SK-N-SH treated with all-trans-retinoic acid at 6 μM for 48 hours (cell line): ENCODE results near the gene KIAA1549.

Experiments
- ATAC-seq: fragments of 200-7000 bp; cut with Tn5 transposase; 3 replicates; pipeline ENCODE4 v1.9.1; 2020; ENCODE audit warnings: mild to moderate bottlenecking, moderate library complexity
- ARNTL ChIP-seq: fragments of 450-650 bp; formaldehyde crosslinking; IDR thresholded peaks from 2 replicates; pipeline ENCODE4 v1.5.0; 2020; ENCODE audit warnings: low read depth, mild to moderate bottlenecking, moderate library complexity, borderline replicate concordance
- BACH2 ChIP-seq: fragments of 250-450 bp; sonication (Bioruptor Pico); IDR thresholded peaks from 2 replicates; pipeline ENCODE4 v1.9.0; 2021; ENCODE audit warnings: mild to moderate bottlenecking, borderline replicate concordance
- CREB5 ChIP-seq: fragments of 250-450 bp; sonication (Bioruptor Pico); IDR thresholded peaks from 2 replicates; pipeline ENCODE4 v1.5.1; 2020; ENCODE audit warnings: low read depth, mild to moderate bottlenecking, moderate library complexity
- CSDC2 ChIP-seq: fragments of 250-450 bp; sonication (Bioruptor Pico); IDR thresholded peaks from 2 replicates; pipeline ENCODE4 v1.5.0; 2020; ENCODE audit warnings: mild to moderate bottlenecking, moderate library complexity
- ESRRG ChIP-seq: fragments of 250-450 bp; sonication (Bioruptor Pico); IDR thresholded peaks from 2 replicates; pipeline ENCODE4 v1.6.1; 2021; ENCODE audit warnings: mild to moderate bottlenecking
- GLIS3 ChIP-seq: fragments of 250-450 bp; sonication (Bioruptor Pico); IDR thresholded peaks from 2 replicates; pipeline ENCODE4 v1.5.0; 2020; ENCODE audit warnings: mild to moderate bottlenecking, moderate library complexity
- ISL1 ChIP-seq: fragments of 250-450 bp; sonication (Bioruptor Pico); IDR thresholded peaks from 2 replicates; pipeline ENCODE4 v2.1.2; 2022; ENCODE audit warnings: mild to moderate bottlenecking, moderate library complexity
- OSR1 ChIP-seq: fragments of 250-450 bp; sonication (Bioruptor Pico); IDR thresholded peaks from 2 replicates; pipeline ENCODE4 v1.8.0; 2022; ENCODE audit warnings: moderate library complexity, mild to moderate bottlenecking, inconsistent platforms
- PPARA ChIP-seq: fragments of 250-450 bp; sonication (Bioruptor Pico); IDR thresholded peaks from 2 replicates; pipeline ENCODE4 v1.5.0; 2020; ENCODE audit warnings: mild to moderate bottlenecking, borderline replicate concordance
- SNAI2 ChIP-seq: fragments of 250-450 bp; sonication (Bioruptor Pico); IDR thresholded peaks from 2 replicates; pipeline ENCODE4 v1.5.0; 2020; ENCODE audit warnings: mild to moderate bottlenecking, moderate library complexity
- TCF4 ChIP-seq: fragments of 250-450 bp; sonication (Bioruptor Pico); IDR thresholded peaks from 2 replicates; pipeline ENCODE4 v1.8.0; 2021; ENCODE audit warnings: mild to moderate bottlenecking, moderate library complexity, borderline replicate concordance
- TOX ChIP-seq: fragments of 250-450 bp; sonication (Bioruptor Pico); IDR thresholded peaks from 2 replicates; pipeline ENCODE4 v1.8.0; 2021; ENCODE audit warnings: mild to moderate bottlenecking, moderate library complexity, borderline replicate concordance
- ZC3H10 ChIP-seq: fragments of 250-450 bp; sonication (Bioruptor Pico); IDR thresholded peaks from 2 replicates; pipeline ENCODE4 v1.5.1; 2021; ENCODE audit warnings: mild to moderate bottlenecking, moderate library complexity
- ZFP3 ChIP-seq: fragments of 250-450 bp; sonication (Bioruptor Pico); IDR thresholded peaks from 2 replicates; pipeline ENCODE4 v1.5.0; 2020; ENCODE audit warnings: mild to moderate bottlenecking, moderate library complexity
- ZFP30 ChIP-seq: fragments of 450-650 bp; formaldehyde crosslinking; IDR thresholded peaks from 2 replicates; pipeline ENCODE4 v1.5.0; 2022; ENCODE audit warnings: mild to moderate bottlenecking, moderate library complexity
- ZNF565 ChIP-seq: fragments of 450-650 bp; formaldehyde crosslinking; conservative IDR thresholded peaks from 2 replicates; pipeline ENCODE4 v1.5.0; 2020; ENCODE audit warnings: low read depth, mild to moderate bottlenecking, moderate library complexity
- ZNF70 ChIP-seq: fragments of 450-650 bp; formaldehyde crosslinking; IDR thresholded peaks from 2 replicates; pipeline ENCODE4 v1.5.0; 2020; ENCODE audit warnings: mild to moderate bottlenecking, moderate library complexity
- ZNF8 ChIP-seq: fragments of 450-650 bp; formaldehyde crosslinking; IDR thresholded peaks from 2 replicates; pipeline ENCODE4 v1.5.0; 2020; ENCODE audit warnings: mild to moderate bottlenecking, moderate library complexity
- TF ChIP-seq, protein P1 (sequence below): fragments of 250-450 bp; sonication (Bioruptor Pico); IDR thresholded peaks from 2 replicates; pipeline ENCODE4 v1.8.0; 2020; ENCODE audit warnings: mild to moderate bottlenecking, moderate library complexity, borderline replicate concordance
- TF ChIP-seq, protein P2 (sequence below): fragments of 250-450 bp; sonication (Bioruptor Pico); IDR thresholded peaks from 2 replicates; pipeline ENCODE4 v1.5.0; 2020; ENCODE audit warnings: mild to moderate bottlenecking, moderate library complexity
- TF ChIP-seq, protein P3 (sequence below): fragments of 250-450 bp; sonication (Bioruptor Pico); IDR thresholded peaks from 2 replicates; pipeline ENCODE4 v1.5.1; 2021; ENCODE audit warnings: mild to moderate bottlenecking, moderate library complexity

KIAA1549 gene

DNA sequence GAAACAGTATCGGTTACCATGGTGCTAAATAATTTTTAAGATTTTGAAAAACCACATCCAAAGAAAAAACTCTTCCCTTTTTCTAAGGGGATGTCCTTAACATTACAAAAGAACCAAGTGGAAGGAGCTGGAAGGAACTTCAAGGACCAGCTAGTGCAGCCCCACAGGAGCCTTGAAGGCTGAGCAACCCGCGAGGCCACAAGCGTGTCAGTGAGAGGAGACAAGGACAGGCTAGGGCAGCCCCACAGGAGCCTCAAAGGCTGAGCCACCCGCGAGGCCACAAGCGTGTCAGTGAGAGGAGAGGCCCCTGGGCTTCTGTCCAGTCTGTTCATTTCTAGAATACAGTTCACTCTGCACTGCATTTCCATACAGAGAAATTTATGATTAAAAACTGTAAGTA, 103.1 kb downstream of the KIAA1549 start:
- TF ChIP-seq SNAI2 (CRISPR knock-in tag) (no peak), ARNTL (CRISPR knock-in tag) (no peak), CSDC2 (CRISPR knock-in tag) (no peak), ZNF565 (CRISPR knock-in tag) (no peak), ISL1 (no peak), ZNF8 (no peak), OSR1 (no peak)
- TF ChIP-seq, protein P1, sequence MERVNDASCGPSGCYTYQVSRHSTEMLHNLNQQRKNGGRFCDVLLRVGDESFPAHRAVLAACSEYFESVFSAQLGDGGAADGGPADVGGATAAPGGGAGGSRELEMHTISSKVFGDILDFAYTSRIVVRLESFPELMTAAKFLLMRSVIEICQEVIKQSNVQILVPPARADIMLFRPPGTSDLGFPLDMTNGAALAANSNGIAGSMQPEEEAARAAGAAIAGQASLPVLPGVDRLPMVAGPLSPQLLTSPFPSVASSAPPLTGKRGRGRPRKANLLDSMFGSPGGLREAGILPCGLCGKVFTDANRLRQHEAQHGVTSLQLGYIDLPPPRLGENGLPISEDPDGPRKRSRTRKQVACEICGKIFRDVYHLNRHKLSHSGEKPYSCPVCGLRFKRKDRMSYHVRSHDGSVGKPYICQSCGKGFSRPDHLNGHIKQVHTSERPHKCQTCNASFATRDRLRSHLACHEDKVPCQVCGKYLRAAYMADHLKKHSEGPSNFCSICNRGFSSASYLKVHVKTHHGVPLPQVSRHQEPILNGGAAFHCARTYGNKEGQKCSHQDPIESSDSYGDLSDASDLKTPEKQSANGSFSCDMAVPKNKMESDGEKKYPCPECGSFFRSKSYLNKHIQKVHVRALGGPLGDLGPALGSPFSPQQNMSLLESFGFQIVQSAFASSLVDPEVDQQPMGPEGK (CRISPR knock-in tag) = no peak
- ATAC-seq = no peak

DNA sequence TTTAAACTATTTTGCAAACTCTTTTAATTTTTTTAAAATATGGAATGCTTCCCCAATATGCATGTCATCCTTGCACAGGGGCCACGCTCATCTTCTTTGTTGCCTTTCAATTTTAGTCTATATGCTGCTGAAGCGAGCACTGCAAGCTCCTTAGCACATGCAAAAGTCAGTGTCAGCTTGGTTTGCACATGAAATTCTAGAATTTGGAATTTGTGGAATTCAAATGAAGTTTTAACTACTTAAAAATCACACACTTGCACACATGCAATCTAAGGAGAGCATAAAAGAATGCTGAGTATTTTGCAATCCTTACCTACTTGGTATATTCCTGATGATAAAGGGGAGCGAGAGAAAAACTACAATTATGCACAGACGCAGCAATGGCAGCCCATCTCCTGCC, 104.9 kb downstream of the KIAA1549 start:
- peak; percentile 24 for ATAC-seq
- TF ChIP-seq TCF4 (CRISPR knock-in tag) (no peak), ZFP3 (CRISPR knock-in tag) (no peak), OSR1 (no peak), ZC3H10 (no peak), ZNF70 (CRISPR knock-in tag) (no peak), TOX (CRISPR knock-in tag) (no peak), SNAI2 (CRISPR knock-in tag) (no peak), ZNF8 (no peak), BACH2 (CRISPR knock-in tag) (no peak), ARNTL (CRISPR knock-in tag) (no peak)
- TF ChIP-seq, protein P2, sequence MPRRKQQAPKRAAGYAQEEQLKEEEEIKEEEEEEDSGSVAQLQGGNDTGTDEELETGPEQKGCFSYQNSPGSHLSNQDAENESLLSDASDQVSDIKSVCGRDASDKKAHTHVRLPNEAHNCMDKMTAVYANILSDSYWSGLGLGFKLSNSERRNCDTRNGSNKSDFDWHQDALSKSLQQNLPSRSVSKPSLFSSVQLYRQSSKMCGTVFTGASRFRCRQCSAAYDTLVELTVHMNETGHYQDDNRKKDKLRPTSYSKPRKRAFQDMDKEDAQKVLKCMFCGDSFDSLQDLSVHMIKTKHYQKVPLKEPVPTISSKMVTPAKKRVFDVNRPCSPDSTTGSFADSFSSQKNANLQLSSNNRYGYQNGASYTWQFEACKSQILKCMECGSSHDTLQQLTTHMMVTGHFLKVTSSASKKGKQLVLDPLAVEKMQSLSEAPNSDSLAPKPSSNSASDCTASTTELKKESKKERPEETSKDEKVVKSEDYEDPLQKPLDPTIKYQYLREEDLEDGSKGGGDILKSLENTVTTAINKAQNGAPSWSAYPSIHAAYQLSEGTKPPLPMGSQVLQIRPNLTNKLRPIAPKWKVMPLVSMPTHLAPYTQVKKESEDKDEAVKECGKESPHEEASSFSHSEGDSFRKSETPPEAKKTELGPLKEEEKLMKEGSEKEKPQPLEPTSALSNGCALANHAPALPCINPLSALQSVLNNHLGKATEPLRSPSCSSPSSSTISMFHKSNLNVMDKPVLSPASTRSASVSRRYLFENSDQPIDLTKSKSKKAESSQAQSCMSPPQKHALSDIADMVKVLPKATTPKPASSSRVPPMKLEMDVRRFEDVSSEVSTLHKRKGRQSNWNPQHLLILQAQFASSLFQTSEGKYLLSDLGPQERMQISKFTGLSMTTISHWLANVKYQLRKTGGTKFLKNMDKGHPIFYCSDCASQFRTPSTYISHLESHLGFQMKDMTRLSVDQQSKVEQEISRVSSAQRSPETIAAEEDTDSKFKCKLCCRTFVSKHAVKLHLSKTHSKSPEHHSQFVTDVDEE (CRISPR knock-in tag) = no peak
- TF ChIP-seq, protein P3, sequence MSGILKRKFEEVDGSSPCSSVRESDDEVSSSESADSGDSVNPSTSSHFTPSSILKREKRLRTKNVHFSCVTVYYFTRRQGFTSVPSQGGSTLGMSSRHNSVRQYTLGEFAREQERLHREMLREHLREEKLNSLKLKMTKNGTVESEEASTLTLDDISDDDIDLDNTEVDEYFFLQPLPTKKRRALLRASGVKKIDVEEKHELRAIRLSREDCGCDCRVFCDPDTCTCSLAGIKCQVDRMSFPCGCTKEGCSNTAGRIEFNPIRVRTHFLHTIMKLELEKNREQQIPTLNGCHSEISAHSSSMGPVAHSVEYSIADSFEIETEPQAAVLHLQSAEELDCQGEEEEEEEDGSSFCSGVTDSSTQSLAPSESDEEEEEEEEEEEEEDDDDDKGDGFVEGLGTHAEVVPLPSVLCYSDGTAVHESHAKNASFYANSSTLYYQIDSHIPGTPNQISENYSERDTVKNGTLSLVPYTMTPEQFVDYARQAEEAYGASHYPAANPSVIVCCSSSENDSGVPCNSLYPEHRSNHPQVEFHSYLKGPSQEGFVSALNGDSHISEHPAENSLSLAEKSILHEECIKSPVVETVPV (CRISPR knock-in tag) = no peak
- TF ChIP-seq, protein P1 (CRISPR knock-in tag) = no peak
- TF ChIP-seq, all 23 proteins: peak for 0

DNA sequence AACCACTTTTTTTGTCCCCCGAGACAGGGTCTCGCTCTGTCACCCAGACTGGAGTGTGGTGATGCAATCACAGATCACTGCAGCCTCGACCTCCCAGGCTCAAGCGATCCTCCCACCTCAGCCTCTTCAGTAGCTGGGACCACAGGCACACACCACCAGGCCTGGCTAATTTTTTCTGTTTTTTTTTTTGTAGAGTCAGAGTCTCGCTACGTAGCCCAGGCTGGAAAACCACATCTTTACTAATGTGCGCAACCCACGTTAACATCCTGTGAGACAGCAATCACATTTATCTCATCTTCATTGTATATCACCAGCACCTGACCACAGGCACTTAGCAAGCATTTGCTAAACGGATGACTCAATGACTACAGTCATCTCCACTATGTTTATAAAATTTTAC, 105.4 kb downstream of the KIAA1549 start:
- ATAC-seq = peak; percentile 86
- no peak for TF ChIP-seq ARNTL (CRISPR knock-in tag)
- TF ChIP-seq ESRRG (CRISPR knock-in tag) = no peak
- no peak for TF ChIP-seq ZFP3 (CRISPR knock-in tag)
- no peak for TF ChIP-seq OSR1
- TF ChIP-seq ISL1 = peak; percentile 84
- TF ChIP-seq PPARA (CRISPR knock-in tag) = no peak

- ATAC-seq = peak; percentile 31; the same call in 2 of the 3 replicates
- TF ChIP-seq ZNF8 (no peak), ZFP30 (CRISPR knock-in tag) (no peak), ZNF70 (CRISPR knock-in tag) (no peak), ISL1 (no peak), GLIS3 (no peak), CREB5 (CRISPR knock-in tag) (no peak), TOX (CRISPR knock-in tag) (no peak), BACH2 (CRISPR knock-in tag) (no peak), SNAI2 (CRISPR knock-in tag) (no peak)
- TF ChIP-seq, protein P3 (CRISPR knock-in tag) = no peak
Measured at GRCh38 chr7:138873220-138873892, 107.8 kb downstream of the KIAA1549 start.
